ENCODE results near the gene LUZP1. TPM values are rescaled to one million over a fixed set of nuclear protein-coding genes. Genes with fewer than 3 reads are reported as not detected.

LUZP1 gene
- total RNA-seq, 1 donor from 2014 or later: 29.9 TPM

DNA sequence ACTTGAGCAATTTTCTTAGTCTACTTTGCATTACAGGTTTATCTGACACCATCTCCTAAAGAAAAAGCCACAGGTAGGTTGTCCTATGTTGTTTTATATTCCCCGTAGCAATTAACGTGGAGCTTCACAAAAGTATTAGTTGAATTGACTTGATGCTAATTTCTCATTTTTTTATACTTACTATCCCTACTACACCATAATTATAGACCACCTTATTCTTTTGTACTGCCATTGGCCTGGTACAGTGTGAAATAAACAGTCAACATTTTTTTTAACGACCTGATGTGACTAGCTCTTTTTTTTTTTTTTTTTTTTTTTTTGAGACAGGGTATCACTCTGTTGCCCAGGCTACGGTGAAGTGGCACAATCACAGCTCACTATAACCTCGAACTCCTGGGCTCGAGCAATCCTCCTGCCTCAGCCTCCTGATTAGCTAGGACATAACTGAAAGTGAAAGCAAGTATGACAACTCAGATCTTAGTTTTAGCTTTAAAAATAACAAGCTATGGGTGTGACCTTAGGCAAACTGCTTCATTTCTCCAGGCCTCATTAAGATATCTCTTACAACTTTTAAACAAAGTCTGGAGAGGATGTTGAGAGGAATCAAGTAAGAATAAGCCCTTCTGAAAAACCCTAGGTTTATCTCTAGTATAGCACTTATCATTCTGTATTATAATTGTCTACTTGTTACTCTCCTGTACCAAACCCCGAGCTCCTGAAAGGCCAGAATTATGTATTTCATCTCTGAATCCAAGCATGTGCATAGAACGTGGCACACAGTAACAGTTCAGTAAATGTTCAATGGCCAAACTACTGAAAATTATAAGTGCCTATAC is 49.5 kb downstream of the LUZP1 start:
- H3K27ac ChIP-seq (replicated peaks): peak overlapping the region; percentile 71
- TF ChIP-seq, protein P1, sequence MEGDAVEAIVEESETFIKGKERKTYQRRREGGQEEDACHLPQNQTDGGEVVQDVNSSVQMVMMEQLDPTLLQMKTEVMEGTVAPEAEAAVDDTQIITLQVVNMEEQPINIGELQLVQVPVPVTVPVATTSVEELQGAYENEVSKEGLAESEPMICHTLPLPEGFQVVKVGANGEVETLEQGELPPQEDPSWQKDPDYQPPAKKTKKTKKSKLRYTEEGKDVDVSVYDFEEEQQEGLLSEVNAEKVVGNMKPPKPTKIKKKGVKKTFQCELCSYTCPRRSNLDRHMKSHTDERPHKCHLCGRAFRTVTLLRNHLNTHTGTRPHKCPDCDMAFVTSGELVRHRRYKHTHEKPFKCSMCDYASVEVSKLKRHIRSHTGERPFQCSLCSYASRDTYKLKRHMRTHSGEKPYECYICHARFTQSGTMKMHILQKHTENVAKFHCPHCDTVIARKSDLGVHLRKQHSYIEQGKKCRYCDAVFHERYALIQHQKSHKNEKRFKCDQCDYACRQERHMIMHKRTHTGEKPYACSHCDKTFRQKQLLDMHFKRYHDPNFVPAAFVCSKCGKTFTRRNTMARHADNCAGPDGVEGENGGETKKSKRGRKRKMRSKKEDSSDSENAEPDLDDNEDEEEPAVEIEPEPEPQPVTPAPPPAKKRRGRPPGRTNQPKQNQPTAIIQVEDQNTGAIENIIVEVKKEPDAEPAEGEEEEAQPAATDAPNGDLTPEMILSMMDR (IDR thresholded peaks at IDR 0.05; ENCODE audit: borderline replicate concordance): no peak
- peak overlapping the region; percentile 38 for H3K4me3 ChIP-seq
- no peak for DNase-seq
- intact Hi-C loops (cut with micrococcal nuclease): no loop called here
- peaks cover 75% of the 10 kb centered on the region for H3K4me1 ChIP-seq
- H3K36me3 ChIP-seq: no peaks in the 10 kb centered on the region
- no peaks in the 10 kb centered on the region for H3K27me3 ChIP-seq (ENCODE audit: low read depth)
- H3K9me3 ChIP-seq (replicated peaks): no peaks in the 10 kb centered on the region

DNA sequence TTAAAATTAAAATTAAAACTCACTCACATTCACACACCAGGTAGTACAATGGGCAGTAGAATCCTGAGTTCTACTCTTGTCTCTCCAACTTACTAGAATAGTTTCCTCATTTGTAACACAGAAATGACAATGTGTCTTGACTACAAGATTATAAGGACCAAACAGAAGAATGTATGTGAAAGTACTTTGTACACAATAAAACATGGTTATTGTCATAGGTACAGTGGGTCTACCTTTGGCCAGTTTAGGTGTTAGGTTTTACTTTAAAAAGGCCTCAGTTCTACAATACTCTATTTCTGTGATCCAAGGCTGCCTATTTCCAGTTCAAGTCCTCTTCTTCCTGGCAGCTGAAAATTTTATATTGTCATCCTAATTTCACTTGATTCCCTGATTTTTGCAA is 50.2 kb downstream of the LUZP1 start:
- Histone ChIP-seq H3K36me3 (no peaks in the 10 kb centered on the region), H3K27me3 (ENCODE audit: low read depth) (no peaks in the 10 kb centered on the region), H3K9me3 (replicated peaks) (no peaks in the 10 kb centered on the region), H3K4me1 (peaks cover 75% of the 10 kb centered on the region), H3K4me3 (no peak overlapping the region), H3K27ac (replicated peaks) (no peak overlapping the region)
- intact Hi-C loops (cut with micrococcal nuclease): no loop called here
- DNase-seq: no peak
- TF ChIP-seq, protein P1 (IDR thresholded peaks at IDR 0.05; ENCODE audit: borderline replicate concordance): no peak

- DNase-seq: no peak
- TF ChIP-seq, protein P1 (IDR thresholded peaks at IDR 0.05; ENCODE audit: borderline replicate concordance): no peak
- Histone ChIP-seq H3K4me1 (peaks cover 75% of the 10 kb centered on the region), H3K27me3 (ENCODE audit: low read depth) (no peaks in the 10 kb centered on the region), H3K4me3 (no peak overlapping the region), H3K9me3 (replicated peaks) (no peaks in the 10 kb centered on the region), H3K36me3 (no peaks in the 10 kb centered on the region), H3K27ac (replicated peaks) (no peak overlapping the region)
- intact Hi-C loops (cut with micrococcal nuclease): no loop called here
Observed at GRCh38 chr1:23116921-23117699, 51.5 kb downstream of the LUZP1 start.

DNA sequence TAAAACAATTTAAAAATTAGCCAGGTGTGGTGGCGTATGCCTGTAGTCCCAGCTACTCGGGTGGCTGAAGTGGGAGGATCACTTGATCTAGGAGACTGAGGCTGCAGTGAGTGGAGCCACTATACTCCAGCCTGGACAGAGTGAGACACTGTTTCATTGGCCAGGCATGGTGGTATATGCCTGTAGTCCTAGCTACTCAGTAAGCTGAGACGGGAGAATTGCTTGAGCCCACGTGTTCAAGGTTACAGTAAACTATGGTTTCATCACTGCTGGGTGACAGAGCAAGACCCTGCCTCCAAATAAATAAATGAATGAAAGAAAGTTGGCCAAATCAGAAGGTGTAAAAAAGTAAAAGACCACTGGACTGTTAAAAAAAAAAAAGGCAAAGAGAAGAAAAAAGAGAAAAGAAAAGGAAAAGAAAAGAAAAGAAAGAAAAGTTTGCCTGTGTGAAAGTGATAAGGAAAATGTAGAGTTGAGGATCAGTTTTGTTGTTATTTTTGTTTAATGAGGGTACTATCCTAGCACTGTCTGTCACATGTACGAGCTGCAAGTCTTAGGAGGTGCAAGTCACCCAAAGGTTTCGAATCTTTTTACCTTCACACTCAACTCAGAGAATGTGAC is 52.3 kb downstream of the LUZP1 start:
- H3K9me3 ChIP-seq (replicated peaks): no peaks in the 10 kb centered on the region
- DNase-seq: no peak
- H3K27me3 ChIP-seq (ENCODE audit: low read depth): no peaks in the 10 kb centered on the region
- no peaks in the 10 kb centered on the region for H3K36me3 ChIP-seq
- no peak overlapping the region for H3K27ac ChIP-seq (replicated peaks)
- intact Hi-C loops (cut with micrococcal nuclease): no loop called here
- H3K4me3 ChIP-seq: no peak overlapping the region
- TF ChIP-seq, protein P1 (IDR thresholded peaks at IDR 0.05; ENCODE audit: borderline replicate concordance): no peak
- H3K4me1 ChIP-seq: peaks cover 75% of the 10 kb centered on the region

- H3K4me1 ChIP-seq: peaks cover 66% of the 10 kb centered on the region
Observed at GRCh38 chr1:23114424-23115079, 54.1 kb downstream of the LUZP1 start.

More at GRCh38 chr1:23114424-23115079, 54.1 kb downstream of the LUZP1 start:
- Histone ChIP-seq H3K9me3 (replicated peaks) (no peaks in the 10 kb centered on the region), H3K27ac (replicated peaks) (peak overlapping the region; percentile 24), H3K36me3 (no peaks in the 10 kb centered on the region), H3K27me3 (ENCODE audit: low read depth) (no peaks in the 10 kb centered on the region), H3K4me3 (no peak overlapping the region)
- no peak for DNase-seq
- TF ChIP-seq, protein P1 (IDR thresholded peaks at IDR 0.05; ENCODE audit: borderline replicate concordance): no peak
- intact Hi-C loops (cut with micrococcal nuclease): no loop called here

Data from left ventricle myocardium inferior (tissue), 1 donor.